ENCODE measurements around the gene ATIC. TPM values are rescaled to one million over a fixed set of nuclear protein-coding genes. Genes with fewer than 3 reads are reported as not detected.

ATIC gene
- total and polyA plus RNA-seq, 4 donors, result 44.3 to 180 (median 75.9) TPM

DNA sequence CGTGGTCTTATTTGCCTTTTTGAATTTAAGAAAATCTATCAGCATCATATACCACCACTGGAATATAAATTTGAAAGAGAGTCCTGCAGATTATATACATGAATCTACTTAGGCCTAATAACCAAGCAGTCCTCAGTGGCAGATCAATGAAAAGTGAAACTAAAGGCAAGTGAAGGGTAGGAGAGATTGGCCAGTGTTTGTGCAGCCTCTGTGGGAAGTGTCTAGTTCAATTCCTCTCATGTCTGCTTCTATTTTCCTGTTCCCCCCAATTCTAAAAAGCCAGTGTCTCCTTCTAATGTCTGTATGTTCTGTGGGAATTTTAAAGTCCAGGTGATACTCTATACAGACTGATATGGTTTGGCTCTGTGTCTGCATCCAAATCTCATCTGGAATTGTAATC, 62.1 kb downstream of the ATIC start:
- TF ChIP-seq, protein P1, sequence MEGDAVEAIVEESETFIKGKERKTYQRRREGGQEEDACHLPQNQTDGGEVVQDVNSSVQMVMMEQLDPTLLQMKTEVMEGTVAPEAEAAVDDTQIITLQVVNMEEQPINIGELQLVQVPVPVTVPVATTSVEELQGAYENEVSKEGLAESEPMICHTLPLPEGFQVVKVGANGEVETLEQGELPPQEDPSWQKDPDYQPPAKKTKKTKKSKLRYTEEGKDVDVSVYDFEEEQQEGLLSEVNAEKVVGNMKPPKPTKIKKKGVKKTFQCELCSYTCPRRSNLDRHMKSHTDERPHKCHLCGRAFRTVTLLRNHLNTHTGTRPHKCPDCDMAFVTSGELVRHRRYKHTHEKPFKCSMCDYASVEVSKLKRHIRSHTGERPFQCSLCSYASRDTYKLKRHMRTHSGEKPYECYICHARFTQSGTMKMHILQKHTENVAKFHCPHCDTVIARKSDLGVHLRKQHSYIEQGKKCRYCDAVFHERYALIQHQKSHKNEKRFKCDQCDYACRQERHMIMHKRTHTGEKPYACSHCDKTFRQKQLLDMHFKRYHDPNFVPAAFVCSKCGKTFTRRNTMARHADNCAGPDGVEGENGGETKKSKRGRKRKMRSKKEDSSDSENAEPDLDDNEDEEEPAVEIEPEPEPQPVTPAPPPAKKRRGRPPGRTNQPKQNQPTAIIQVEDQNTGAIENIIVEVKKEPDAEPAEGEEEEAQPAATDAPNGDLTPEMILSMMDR (IDR thresholded peaks at IDR 0.05; ENCODE audit: control extremely low read depth, extremely low read depth), result no peak
- peaks cover 14 to 76% (median 47%) of the 10 kb centered on the region in 4 donors for H3K36me3 ChIP-seq (ENCODE audit: control insufficient read depth in 4 of 4, insufficient read depth in 4 of 4, low read length in 4 of 4)
- 88 to 92% methylated on average over 1 of the region's 1 CpG for WGBS, 2 donors
- H3K27me3 ChIP-seq (ENCODE audit: control insufficient read depth in 3 of 3, insufficient read depth in 3 of 3, low read length in 2 of 3), result no peaks in the 10 kb centered on the region
- ATAC-seq (ENCODE audit: insufficient read depth, low FRiP score), result no peak
- no peaks in the 10 kb centered on the region for H3K4me1 ChIP-seq (ENCODE audit: control insufficient read depth in 5 of 5, insufficient read depth in 5 of 5, low read length in 5 of 5)
- no peaks in the 10 kb centered on the region for H3K9me3 ChIP-seq (ENCODE audit: control insufficient read depth in 4 of 4, insufficient read depth in 3 of 4, low read length in 3 of 4)
- H3K4me3 ChIP-seq, result no peak overlapping the region
- no peak overlapping the region for H3K27ac ChIP-seq (ENCODE audit: low read depth in 1 of 2, low read length in 1 of 2)
- no peak overlapping the region for H3K9ac ChIP-seq (ENCODE audit: insufficient read depth in 1 of 2, low read length in 2 of 2)
- no peak for DNase-seq

- no peak for ATAC-seq (ENCODE audit: insufficient read depth, low FRiP score)
These were observed 63.0 kb downstream of the ATIC start for GRCh38 chr2:215374642-215375466.

DNA sequence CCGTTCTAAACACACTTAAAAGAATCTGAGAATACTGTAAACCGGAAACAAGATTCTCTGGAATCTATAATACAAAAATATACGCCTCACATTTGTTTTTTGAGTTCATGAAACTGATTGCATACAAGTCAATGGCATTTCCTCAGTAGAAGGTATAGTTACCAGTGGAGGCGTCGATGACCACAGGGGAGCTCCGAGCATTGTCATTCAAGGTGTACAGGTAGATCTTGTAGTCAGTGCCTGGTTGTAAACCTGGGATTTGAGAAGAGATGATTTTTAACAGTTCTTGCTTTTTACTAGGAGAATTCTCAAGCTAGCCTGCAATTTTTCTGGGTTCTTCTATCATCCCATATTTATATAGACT, 63.6 kb downstream of the ATIC start:
- TF ChIP-seq, protein P1 (IDR thresholded peaks at IDR 0.05; ENCODE audit: control extremely low read depth, extremely low read depth), result no peak
- peaks cover 15 to 75% (median 45%) of the 10 kb centered on the region in 4 donors for H3K36me3 ChIP-seq (ENCODE audit: control insufficient read depth in 4 of 4, insufficient read depth in 4 of 4, low read length in 4 of 4)
- no peak overlapping the region for H3K9ac ChIP-seq (ENCODE audit: insufficient read depth in 1 of 2, low read length in 2 of 2)
- WGBS, 2 donors, result 96 to 99% methylated on average over 6 of the region's 6 CpGs
- no peak for DNase-seq
- no peaks in the 10 kb centered on the region for H3K4me1 ChIP-seq (ENCODE audit: control insufficient read depth in 5 of 5, insufficient read depth in 5 of 5, low read length in 5 of 5)
- ATAC-seq (ENCODE audit: insufficient read depth, low FRiP score), result no peak
- no peak overlapping the region for H3K27ac ChIP-seq (ENCODE audit: low read depth in 1 of 2, low read length in 1 of 2)
- H3K27me3 ChIP-seq (ENCODE audit: control insufficient read depth in 3 of 3, insufficient read depth in 3 of 3, low read length in 2 of 3), result no peaks in the 10 kb centered on the region
- H3K4me3 ChIP-seq, result no peak overlapping the region
- H3K9me3 ChIP-seq (ENCODE audit: control insufficient read depth in 4 of 4, insufficient read depth in 3 of 4, low read length in 3 of 4), result no peaks in the 10 kb centered on the region

More at GRCh38 chr2:215374642-215375466, 63.0 kb downstream of the ATIC start:
- Histone ChIP-seq H3K9me3 (ENCODE audit: control insufficient read depth in 4 of 4, insufficient read depth in 3 of 4, low read length in 3 of 4) (no peaks in the 10 kb centered on the region), H3K9ac (ENCODE audit: insufficient read depth in 1 of 2, low read length in 2 of 2) (no peak overlapping the region), H3K4me3 (no peak overlapping the region), H3K27ac (ENCODE audit: low read depth in 1 of 2, low read length in 1 of 2) (no peak overlapping the region), H3K36me3 (ENCODE audit: control insufficient read depth in 4 of 4, insufficient read depth in 4 of 4, low read length in 4 of 4) (peaks cover 17 to 75% (median 46%) of the 10 kb centered on the region in 4 donors), H3K27me3 (ENCODE audit: control insufficient read depth in 3 of 3, insufficient read depth in 3 of 3, low read length in 2 of 3) (no peaks in the 10 kb centered on the region), H3K4me1 (ENCODE audit: control insufficient read depth in 5 of 5, insufficient read depth in 5 of 5, low read length in 5 of 5) (no peaks in the 10 kb centered on the region)
- 95 to 97% methylated on average over 10 of the region's 10 CpGs for WGBS, 2 donors
- TF ChIP-seq, protein P1 (IDR thresholded peaks at IDR 0.05; ENCODE audit: control extremely low read depth, extremely low read depth), result no peak
- no peak for DNase-seq
